ENCODE measurements around the gene SERP2.
A peak's percentile ranks its signal among the peaks of the same experiment; 100 is the strongest.
"Not testable (repeated sequence)": the region's sequence is repeated elsewhere in the genome, so short reads cannot be mapped to it uniquely, and the experiment has no call there.

Gene SERP2

DNA sequence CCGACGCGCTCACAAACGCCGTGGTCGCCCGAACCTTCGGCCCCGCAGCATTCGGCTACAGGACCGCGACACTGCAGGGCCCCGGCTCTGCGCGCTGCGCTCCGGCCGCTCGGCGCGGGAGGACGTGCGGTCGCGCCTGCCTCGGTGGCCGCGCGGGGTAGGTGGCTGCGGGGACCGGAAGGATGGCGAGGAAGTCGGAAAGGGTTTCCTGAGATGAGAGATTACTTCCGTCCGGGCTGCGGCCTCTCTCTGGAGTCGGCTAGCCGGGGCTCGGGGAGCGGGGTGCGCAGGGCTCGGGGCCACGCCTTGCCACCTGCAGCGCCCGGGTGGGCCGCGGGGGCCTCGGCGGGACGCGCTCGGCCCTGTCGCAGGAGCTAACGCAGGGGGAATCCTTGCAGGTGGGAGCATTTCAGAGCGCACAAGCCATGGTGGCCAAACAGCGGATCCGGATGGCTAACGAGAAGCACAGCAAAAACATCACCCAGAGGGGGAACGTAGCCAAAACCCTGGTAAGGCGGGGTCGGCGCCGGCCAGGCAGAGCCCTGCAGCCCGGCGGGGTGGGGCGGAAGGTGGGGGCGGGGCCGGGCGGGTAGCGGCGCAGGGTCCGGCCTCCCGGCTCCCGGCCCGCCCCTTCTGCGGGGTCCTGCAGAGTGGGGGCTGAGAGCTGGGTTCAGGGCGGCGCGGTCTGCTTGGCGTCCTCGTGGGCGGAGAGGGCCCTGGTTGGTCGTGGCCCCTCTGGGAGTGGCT lies at the start of gene SERP2:
Gene SERP2 (plus strand): TSS at position 224 of the 747 bp plus-strand sequence. CDS start 202 bp downstream, at position 426.
- Mint-ChIP-seq H3K4me3 (peak within 1 kb of the TSS; percentile 63 to 77), H3K4me1 (peaks cover 16% of the 10 kb centered on the region), H3K27ac (peak within 1 kb of the TSS in 1 of 2 donors; percentile 19), H3K9me3 (no peaks in the 10 kb centered on the region), H3K27me3 (peaks cover 36% of the 10 kb centered on the region)
- ATAC-seq (peak; percentile 72), DNase-seq (peak; percentile 21 to 30)

DNA sequence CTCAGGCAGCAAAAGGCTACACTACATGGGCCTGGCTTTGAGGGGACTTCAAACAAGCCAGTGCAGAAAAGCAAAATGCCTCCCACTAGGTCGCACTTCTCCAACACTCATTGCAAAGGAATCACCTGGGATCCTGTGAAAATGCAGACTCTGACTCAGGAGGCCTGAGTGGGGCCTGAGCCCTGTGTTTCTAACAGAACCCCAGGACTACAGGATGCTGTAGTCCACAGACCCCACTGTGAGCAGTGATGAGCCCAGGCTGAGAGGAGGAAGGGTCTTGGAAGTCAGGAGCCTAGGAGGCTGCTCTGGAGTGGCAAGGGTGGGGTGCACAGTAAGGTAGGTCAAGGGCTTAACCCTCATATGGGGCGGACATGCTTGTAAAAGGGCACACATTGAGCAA lies 46.7 kb upstream of the SERP2 start:
- Mint-ChIP-seq H3K4me3 (no peak overlapping the region), H3K9me3 (peaks cover 0 to 23% of the 10 kb centered on the region in 2 donors), H3K4me1 (peaks cover 14% of the 10 kb centered on the region), H3K27ac (no peak overlapping the region), H3K27me3 (no peaks in the 10 kb centered on the region)
- no peak for ATAC-seq
- DNase-seq, result no peak

DNA sequence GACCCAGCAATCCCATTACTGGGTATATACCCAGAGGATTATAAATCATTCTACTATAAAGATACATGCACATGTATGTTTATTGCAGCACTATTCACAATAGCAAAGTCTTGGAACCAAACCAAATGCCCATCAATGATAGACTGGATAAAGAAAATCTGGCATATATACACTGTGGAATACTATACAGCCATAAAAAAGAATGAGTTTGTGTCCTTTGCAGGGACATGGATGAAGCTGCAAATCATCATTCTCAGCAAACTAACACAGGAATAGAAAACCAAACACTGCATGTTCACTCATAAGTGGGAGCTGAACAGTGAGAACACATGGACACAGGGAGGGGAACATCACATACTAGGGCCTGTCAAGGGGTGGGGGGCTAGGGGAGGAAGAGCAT lies 44.6 kb upstream of the SERP2 start:
- not testable (repeated sequence) for H3K27me3 Mint-ChIP-seq, H3K27ac Mint-ChIP-seq, H3K4me3 Mint-ChIP-seq, DNase-seq, ATAC-seq
- H3K9me3 Mint-ChIP-seq, result peaks cover 0 to 22% of the 10 kb centered on the region in 2 donors
- H3K4me1 Mint-ChIP-seq, result peaks cover 20% of the 10 kb centered on the region

DNA sequence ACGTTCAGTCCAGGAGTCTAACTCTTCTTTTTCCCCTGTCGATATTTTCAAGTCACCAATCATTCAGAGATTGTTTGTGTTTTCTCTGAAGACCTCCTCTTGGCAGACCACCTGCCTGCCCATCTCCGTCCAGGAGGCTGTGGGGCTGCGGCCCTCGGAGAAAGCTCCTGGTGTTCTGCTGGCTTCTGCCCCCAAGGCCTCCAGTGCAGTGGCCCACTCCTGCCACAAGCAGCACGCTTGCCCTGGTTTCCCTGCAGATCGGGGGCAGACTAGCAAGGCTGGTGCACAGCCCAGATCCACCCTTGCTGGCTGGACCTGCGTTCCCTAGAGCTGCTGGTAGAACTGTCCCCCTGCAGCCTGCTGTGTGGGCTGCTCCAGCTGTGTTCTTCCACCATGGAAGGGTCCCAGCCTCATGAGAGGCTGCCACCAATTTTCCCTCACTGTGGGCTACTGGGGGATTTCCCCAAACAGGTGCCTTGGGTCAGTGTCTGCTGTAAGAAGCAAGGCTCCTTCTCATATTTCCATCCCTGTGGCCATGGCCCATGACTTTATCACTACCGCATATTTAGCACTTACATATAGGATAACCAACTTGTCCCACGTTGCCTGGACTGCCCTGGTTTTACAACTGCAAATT lies 43.6 kb upstream of the SERP2 start:
- Mint-ChIP-seq H3K27ac (no peak overlapping the region), H3K4me1 (peaks cover 23% of the 10 kb centered on the region), H3K4me3 (no peak overlapping the region), H3K27me3 (no peaks in the 10 kb centered on the region), H3K9me3 (peaks cover 0 to 22% of the 10 kb centered on the region in 2 donors)
- DNase-seq, result no peak
- ATAC-seq, result no peak

DNA sequence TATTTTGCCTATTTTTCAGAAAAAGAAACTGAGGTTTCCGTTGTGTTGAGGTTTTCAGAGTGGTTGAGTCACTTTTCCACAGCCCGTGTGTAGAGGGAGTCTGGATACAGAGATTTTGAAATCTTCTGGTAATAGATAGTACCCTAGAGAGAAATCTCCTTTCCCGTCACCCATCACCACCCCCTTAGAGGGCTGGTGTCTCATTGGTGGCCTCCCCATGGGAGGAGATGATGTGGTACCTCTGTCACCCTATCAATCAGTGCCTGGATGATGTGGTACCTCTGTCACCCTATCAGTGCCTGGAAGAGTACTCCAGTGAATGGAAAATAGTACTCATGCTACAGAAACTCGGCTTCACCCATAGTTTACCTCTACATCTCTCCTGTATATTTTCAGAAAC lies 42.2 kb upstream of the SERP2 start:
- H3K4me1 Mint-ChIP-seq, result peaks cover 23% of the 10 kb centered on the region
- H3K4me3 Mint-ChIP-seq, result no peak overlapping the region
- peaks cover 0 to 22% of the 10 kb centered on the region in 2 donors for H3K9me3 Mint-ChIP-seq
- peak in 1 of 2 donors; percentile 42 for DNase-seq
- no peaks in the 10 kb centered on the region for H3K27me3 Mint-ChIP-seq
- H3K27ac Mint-ChIP-seq, result peak overlapping the region; percentile 43 to 66
- ATAC-seq, result peak; percentile 99

DNA sequence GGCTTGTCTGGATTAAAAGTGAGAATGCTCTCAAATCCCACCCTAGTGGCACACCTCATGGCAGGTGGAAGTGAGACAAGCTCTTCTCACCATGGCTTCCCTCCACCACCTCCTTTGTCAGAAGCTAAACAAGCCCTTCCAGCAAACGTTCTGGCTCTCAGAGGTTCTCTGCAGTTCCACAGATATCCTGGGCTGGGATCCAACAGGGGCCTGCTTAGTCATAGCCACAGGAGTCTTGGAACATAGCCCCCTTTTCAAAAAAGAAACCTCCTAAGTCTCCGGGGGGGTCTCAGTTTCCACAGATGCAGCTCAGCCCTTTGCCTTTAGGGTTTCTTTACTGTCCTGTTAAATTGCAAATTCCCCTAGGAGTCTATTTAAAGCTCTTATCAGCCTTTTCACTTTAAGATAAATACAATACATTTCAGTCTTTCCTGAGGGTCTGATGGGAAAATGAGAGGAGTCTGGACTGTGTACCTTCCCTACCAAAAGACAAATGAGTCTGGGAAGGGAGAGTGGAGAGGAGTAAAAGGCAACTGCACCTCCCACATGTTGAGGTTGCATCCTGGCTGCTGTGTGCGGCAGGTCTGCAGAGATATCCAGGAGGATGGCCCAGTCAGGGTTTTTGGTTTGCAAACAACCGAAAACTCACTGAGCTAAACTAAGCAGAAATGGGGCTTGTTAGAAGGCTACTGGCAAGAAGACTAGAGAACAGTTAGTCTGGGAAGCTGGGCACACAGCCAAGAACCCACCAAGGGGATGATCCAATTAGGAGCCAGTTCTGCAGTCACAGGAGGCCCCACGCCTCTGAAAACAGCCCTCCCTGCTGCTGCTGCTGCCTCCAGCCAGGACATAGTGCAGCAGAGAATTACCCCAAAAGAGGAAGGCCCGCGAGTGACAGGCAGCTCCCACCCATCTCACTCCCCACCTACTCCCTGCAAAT lies 41.4 kb upstream of the SERP2 start:
- DNase-seq (no peak), ATAC-seq (peak; percentile 52)
- H3K27ac Mint-ChIP-seq, result peak overlapping the region; percentile 31 to 54
- H3K9me3 Mint-ChIP-seq, result peaks cover 0 to 19% of the 10 kb centered on the region in 2 donors
- no peaks in the 10 kb centered on the region for H3K27me3 Mint-ChIP-seq
- peaks cover 23% of the 10 kb centered on the region for H3K4me1 Mint-ChIP-seq
- no peak overlapping the region for H3K4me3 Mint-ChIP-seq

DNA sequence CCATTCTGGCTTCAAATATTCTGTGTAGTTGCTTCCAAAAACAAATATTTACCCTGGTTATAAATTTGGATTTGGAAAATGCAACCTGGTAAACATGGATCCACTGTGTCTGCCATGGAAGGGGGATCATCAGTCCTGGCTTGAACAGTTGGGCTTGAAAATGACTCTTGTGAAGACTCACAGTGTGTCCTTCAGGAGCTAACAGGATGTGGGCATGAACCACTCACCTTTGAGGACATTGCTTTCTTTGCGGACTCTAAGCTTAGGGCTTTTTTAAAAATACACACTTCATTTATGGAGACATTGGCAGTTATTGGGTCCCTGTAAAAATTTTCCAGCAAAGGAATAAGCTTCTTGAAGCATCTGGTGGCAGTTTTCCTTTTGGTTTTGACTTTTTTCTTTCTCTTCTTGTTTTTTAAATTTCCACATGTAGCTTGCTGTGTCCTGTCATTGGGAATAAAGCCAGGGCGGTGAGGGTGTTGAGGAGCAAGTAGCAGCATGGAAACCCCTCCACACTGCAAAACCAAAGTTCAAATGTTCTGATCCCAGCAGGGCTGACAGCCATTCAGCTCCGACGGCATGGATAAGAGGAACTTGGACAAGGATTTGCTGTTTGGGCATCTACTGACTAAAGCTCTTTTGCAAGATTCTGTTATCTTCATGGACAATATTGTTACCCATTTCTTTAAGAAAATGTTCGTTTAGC lies 39.5 kb upstream of the SERP2 start:
- no peak overlapping the region for H3K27ac Mint-ChIP-seq
- H3K9me3 Mint-ChIP-seq, result no peaks in the 10 kb centered on the region
- DNase-seq (no peak), ATAC-seq (no peak)
- peaks cover 29% of the 10 kb centered on the region for H3K4me1 Mint-ChIP-seq
- no peak overlapping the region for H3K4me3 Mint-ChIP-seq
- no peaks in the 10 kb centered on the region for H3K27me3 Mint-ChIP-seq

DNA sequence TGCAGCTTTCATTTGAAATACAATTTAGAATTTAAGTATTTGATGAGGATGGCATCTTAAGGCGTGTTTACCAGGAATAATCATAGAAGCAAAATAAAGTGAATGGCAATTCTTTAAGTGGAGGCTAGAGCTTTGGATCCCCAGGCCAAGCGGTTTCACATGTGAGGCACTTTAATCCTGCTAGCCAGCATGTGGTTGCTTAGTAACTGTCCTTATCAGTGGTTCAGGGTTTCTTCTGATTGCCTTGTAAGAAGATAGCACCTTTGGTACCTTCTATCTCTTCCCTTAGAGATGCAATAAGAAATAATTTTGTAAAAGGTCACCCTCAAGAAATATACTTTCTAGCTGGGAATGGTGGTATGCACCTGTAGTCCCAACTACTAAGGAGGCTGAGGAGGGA lies 38.9 kb upstream of the SERP2 start:
- no peak overlapping the region for H3K4me3 Mint-ChIP-seq
- H3K4me1 Mint-ChIP-seq, result peaks cover 29% of the 10 kb centered on the region
- no peaks in the 10 kb centered on the region for H3K9me3 Mint-ChIP-seq
- no peak for DNase-seq
- no peak overlapping the region for H3K27ac Mint-ChIP-seq
- no peak for ATAC-seq
- no peaks in the 10 kb centered on the region for H3K27me3 Mint-ChIP-seq

DNA sequence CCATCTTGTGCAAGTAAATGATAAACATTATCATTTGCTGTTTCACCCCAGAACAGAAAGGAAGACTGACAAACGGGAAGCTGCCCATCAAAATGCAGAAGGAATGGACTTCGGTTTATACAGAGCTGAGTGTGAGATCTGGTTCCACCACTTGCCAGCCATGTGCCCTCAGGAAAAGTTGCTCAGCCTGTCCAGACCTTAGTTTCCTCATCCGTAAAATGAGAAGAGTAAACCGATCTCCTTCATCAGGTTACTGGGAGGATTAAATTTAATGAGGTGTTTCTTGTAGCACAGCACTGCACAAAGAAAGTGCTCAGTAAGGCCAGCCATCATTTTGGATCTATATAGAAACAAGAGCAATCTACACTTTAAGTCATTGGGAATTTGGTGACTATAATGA lies 36.7 kb upstream of the SERP2 start:
- no peak overlapping the region for H3K4me3 Mint-ChIP-seq
- DNase-seq (no peak), ATAC-seq (no peak)
- H3K4me1 Mint-ChIP-seq, result peaks cover 15% of the 10 kb centered on the region
- H3K9me3 Mint-ChIP-seq, result no peaks in the 10 kb centered on the region
- H3K27me3 Mint-ChIP-seq, result no peaks in the 10 kb centered on the region
- H3K27ac Mint-ChIP-seq, result no peak overlapping the region

DNA sequence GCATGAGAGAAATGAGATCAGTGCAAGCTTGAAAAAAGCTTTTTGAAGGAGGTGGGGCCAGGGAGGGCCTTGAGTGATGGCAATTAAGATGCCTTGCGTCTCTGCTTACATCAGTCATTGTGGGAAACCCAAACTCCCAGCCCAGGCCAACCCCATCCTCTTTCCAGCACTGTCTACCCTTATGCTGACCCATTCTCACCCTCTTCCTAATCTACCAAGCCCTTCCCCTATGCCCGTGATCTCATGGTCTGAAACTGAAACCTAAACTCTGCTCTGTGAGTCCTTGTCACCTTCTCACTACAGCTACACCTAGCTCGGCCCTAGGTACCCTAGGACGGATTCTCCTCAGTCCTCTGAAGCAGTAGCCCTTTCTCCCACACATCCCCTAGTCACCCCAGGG lies 36.0 kb upstream of the SERP2 start:
- no peaks in the 10 kb centered on the region for H3K9me3 Mint-ChIP-seq

DNA sequence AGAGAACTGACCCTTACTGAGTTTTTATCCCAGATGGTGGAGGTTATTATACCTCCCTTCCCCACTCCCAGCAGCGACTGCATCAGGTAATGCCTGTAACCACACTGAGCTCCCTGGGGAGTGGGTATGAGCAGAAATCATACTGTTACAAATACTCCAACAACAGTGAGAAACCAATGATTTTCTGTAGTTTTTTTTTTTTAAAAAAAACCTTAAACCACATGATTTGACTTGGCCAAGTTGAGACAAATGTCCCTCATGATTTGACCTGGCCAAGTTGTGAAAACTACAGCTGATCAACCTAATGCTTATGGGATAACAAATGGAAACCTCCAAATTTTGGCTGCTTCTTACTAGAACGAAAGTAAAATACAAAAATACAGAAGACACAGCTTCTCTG lies 33.1 kb upstream of the SERP2 start:
- Mint-ChIP-seq H3K9me3 (no peaks in the 10 kb centered on the region), H3K27me3 (no peaks in the 10 kb centered on the region), H3K4me1 (peaks cover 6% of the 10 kb centered on the region), H3K4me3 (no peak overlapping the region), H3K27ac (no peak overlapping the region)
- no peak for ATAC-seq
- no peak for DNase-seq

More for the DNA sequence above, 36.0 kb upstream of the SERP2 start:
- peaks cover 13% of the 10 kb centered on the region for H3K4me1 Mint-ChIP-seq
- H3K4me3 Mint-ChIP-seq, result no peak overlapping the region
- DNase-seq (no peak), ATAC-seq (peak; percentile 74)
- H3K27ac Mint-ChIP-seq, result no peak overlapping the region
- no peaks in the 10 kb centered on the region for H3K27me3 Mint-ChIP-seq

DNA sequence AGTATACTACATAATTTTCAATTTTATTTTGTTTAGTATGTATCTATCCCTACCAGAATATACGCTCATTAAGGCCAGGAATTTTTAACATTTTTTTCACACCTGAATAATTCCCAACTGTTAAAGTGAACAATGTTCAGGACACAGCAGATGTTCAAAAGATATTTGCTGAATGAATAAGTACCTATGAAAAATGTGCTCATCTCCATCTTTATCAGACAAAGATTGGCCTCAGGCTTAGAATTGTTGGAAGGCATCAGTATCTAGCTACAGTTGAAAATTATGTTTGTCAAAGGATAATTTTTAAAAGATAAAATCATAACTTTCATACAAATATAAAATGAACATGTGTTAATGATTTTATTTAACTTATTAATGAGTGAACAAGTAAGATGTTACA lies 30.9 kb upstream of the SERP2 start:
- Mint-ChIP-seq H3K9me3 (no peaks in the 10 kb centered on the region), H3K27ac (no peak overlapping the region), H3K4me3 (no peak overlapping the region), H3K4me1 (peaks cover 4% of the 10 kb centered on the region), H3K27me3 (no peaks in the 10 kb centered on the region)
- no peak for ATAC-seq
- DNase-seq, result no peak

DNA sequence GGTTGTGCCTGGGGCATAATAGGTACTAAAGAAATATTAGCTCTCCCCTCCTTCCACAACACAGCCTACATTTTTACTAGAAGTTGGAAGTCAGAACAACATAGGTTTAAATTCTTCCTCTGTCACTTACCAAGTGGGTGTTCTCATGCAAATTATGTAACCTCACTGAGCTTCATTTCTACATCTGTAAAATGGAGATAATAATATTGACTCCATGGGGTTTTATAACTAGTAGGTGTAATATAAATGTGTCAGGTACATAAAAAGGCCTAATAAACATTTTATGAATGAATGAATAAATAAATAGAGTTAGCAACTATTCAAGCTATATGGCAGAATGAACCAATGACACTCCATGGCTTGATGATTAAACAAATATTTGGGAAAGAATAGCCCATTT lies 27.1 kb upstream of the SERP2 start:
- H3K27ac Mint-ChIP-seq, result no peak overlapping the region
- H3K9me3 Mint-ChIP-seq, result no peaks in the 10 kb centered on the region
- no peak overlapping the region for H3K4me3 Mint-ChIP-seq
- DNase-seq (no peak), ATAC-seq (no peak)
- H3K4me1 Mint-ChIP-seq, result no peaks in the 10 kb centered on the region
- H3K27me3 Mint-ChIP-seq, result no peaks in the 10 kb centered on the region

DNA sequence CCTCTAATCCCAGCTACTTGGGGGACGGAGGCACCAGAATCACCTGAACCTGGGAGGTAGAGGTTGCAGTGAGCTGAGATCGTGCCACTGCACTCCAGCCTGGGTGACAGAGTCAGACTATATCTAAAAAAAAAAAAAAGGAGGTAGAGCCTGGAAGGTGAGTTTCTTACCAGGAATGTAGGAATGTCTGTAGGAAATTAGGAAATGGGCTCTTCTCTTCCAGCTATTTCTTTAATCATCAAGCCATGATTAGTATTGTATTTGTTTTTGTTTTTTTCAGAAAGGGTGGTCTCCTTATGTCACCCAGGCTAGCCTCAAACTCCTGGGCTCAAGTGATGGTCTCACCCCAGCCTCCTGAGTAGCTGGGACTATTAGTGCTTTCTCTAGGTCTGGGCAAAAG lies 26.3 kb upstream of the SERP2 start:
- DNase-seq (no peak), ATAC-seq (no peak)
- no peaks in the 10 kb centered on the region for H3K9me3 Mint-ChIP-seq
- peaks cover 2% of the 10 kb centered on the region for H3K4me1 Mint-ChIP-seq
- no peak overlapping the region for H3K4me3 Mint-ChIP-seq
- H3K27me3 Mint-ChIP-seq, result no peaks in the 10 kb centered on the region
- H3K27ac Mint-ChIP-seq, result no peak overlapping the region

DNA sequence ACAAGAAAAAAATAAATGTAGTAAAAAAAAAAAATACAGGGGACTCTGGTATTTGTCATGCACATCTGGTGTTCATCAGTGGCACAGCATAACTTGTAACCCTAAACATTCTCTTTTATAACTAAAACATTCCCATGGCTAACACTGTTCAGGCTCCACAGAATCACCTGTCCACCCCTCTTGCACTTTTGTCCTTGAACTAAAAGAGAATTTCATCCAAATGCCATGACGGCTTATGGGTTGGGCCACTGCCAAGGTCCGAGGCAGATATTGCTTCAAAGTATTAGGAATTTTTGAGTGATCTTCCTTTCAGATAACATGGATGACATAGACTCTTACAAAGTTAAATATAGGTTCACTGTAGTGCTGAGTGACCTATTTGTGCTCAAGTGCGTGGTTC lies 25.7 kb upstream of the SERP2 start:
- Mint-ChIP-seq H3K9me3 (no peaks in the 10 kb centered on the region), H3K4me3 (no peak overlapping the region), H3K27me3 (no peaks in the 10 kb centered on the region), H3K27ac (no peak overlapping the region), H3K4me1 (peaks cover 7% of the 10 kb centered on the region)
- ATAC-seq, result no peak
- no peak for DNase-seq

Data from stimulated activated naive CD8-positive, alpha-beta T cell treated with anti-CD3 and anti-CD28 coated beads, Interleukin-15, amount 100 ng/mL, for 72 hours (primary cell).